ENCODE results near the gene PARP12.

The PARP12 gene

GRCh38 chr7:140058517-140058916 lies 4.2 kb downstream of the PARP12 start:
- Histone ChIP-seq H3K27me3 (ENCODE audit: control insufficient read depth, low read length) (peaks cover 13% of the 10 kb centered on the region), H4K20me1 (ENCODE audit: control insufficient read depth, insufficient read depth, low read depth, low read length) (no peaks in the 10 kb centered on the region), H3K4me3 (ENCODE audit: low read length) (no peak overlapping the region), H3K9me3 (ENCODE audit: control insufficient read depth, insufficient read depth, low read length) (no peaks in the 10 kb centered on the region), H3K4me2 (ENCODE audit: low read length) (no peak overlapping the region), H3K4me1 (ENCODE audit: control insufficient read depth, low read length) (peaks cover 19% of the 10 kb centered on the region), H3K9me2 (replicated peaks; ENCODE audit: control insufficient read depth, low read length) (no peaks in the 10 kb centered on the region), H3K79me2 (ENCODE audit: control insufficient read depth, low read length) (no peaks in the 10 kb centered on the region), H3F3A (ENCODE audit: control insufficient read depth, insufficient read depth) (no peaks in the 10 kb centered on the region), H3K36me3 (ENCODE audit: control insufficient read depth, low read length) (no peaks in the 10 kb centered on the region), H3K27ac (ENCODE audit: low read depth, low read length) (no peak overlapping the region)
- no peak for TF ChIP-seq EZH2phosphoT487 (IDR thresholded peaks at IDR 0.05; ENCODE audit: borderline replicate concordance, low read length)
- TF ChIP-seq, protein P1, sequence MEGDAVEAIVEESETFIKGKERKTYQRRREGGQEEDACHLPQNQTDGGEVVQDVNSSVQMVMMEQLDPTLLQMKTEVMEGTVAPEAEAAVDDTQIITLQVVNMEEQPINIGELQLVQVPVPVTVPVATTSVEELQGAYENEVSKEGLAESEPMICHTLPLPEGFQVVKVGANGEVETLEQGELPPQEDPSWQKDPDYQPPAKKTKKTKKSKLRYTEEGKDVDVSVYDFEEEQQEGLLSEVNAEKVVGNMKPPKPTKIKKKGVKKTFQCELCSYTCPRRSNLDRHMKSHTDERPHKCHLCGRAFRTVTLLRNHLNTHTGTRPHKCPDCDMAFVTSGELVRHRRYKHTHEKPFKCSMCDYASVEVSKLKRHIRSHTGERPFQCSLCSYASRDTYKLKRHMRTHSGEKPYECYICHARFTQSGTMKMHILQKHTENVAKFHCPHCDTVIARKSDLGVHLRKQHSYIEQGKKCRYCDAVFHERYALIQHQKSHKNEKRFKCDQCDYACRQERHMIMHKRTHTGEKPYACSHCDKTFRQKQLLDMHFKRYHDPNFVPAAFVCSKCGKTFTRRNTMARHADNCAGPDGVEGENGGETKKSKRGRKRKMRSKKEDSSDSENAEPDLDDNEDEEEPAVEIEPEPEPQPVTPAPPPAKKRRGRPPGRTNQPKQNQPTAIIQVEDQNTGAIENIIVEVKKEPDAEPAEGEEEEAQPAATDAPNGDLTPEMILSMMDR (IDR thresholded peaks at IDR 0.05; ENCODE audit: low read depth, low read length, poor library complexity, severe bottlenecking): no peak

DNA sequence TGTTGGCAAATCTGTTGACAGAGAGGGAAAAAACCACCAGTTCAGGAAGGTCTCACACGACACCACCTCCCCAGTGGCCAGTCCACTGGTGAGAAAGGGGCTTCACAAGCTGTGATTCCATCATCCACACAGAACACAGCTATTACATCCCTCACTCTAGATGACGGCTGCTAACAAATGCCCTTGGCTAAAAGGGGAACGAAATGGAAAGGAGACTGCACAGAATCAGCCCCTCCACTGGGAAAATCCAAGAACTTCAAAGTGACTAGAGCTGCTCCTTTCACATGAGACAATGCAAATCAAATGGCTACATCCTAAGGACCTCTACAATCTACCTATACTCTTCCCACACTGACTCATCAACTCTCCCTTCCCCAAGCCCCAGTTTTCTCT lies 5.6 kb downstream of the PARP12 start:
- H3K27me3 ChIP-seq (ENCODE audit: control insufficient read depth, low read length): peaks cover 8% of the 10 kb centered on the region
- no peaks in the 10 kb centered on the region for H3K9me3 ChIP-seq (ENCODE audit: control insufficient read depth, insufficient read depth, low read length)
- H3K4me1 ChIP-seq (ENCODE audit: control insufficient read depth, low read length): peaks cover 10% of the 10 kb centered on the region
- H3K4me3 ChIP-seq (ENCODE audit: low read length): no peak overlapping the region
- no peaks in the 10 kb centered on the region for H3K36me3 ChIP-seq (ENCODE audit: control insufficient read depth, low read length)
- H3K4me2 ChIP-seq (ENCODE audit: low read length): no peak overlapping the region
- TF ChIP-seq, protein P1 (IDR thresholded peaks at IDR 0.05; ENCODE audit: low read depth, low read length, poor library complexity, severe bottlenecking): no peak
- no peak for TF ChIP-seq EZH2phosphoT487 (IDR thresholded peaks at IDR 0.05; ENCODE audit: borderline replicate concordance, low read length)
- H3F3A ChIP-seq (ENCODE audit: control insufficient read depth, insufficient read depth): no peaks in the 10 kb centered on the region
- no peaks in the 10 kb centered on the region for H3K79me2 ChIP-seq (ENCODE audit: control insufficient read depth, low read length)
- H3K27ac ChIP-seq (ENCODE audit: low read depth, low read length): no peak overlapping the region
- H3K9me2 ChIP-seq (replicated peaks; ENCODE audit: control insufficient read depth, low read length): no peaks in the 10 kb centered on the region
- no peaks in the 10 kb centered on the region for H4K20me1 ChIP-seq (ENCODE audit: control insufficient read depth, insufficient read depth, low read depth, low read length)

GRCh38 chr7:140056431-140057142 lies 6.2 kb downstream of the PARP12 start:
- no peak for TF ChIP-seq EZH2phosphoT487 (IDR thresholded peaks at IDR 0.05; ENCODE audit: borderline replicate concordance, low read length)
- TF ChIP-seq, protein P1 (IDR thresholded peaks at IDR 0.05; ENCODE audit: low read depth, low read length, poor library complexity, severe bottlenecking): no peak
- Histone ChIP-seq H3K27ac (ENCODE audit: low read depth, low read length) (no peak overlapping the region), H3K79me2 (ENCODE audit: control insufficient read depth, low read length) (no peaks in the 10 kb centered on the region), H3K9me2 (replicated peaks; ENCODE audit: control insufficient read depth, low read length) (no peaks in the 10 kb centered on the region), H3K4me1 (ENCODE audit: control insufficient read depth, low read length) (peaks cover 7% of the 10 kb centered on the region), H3K4me3 (ENCODE audit: low read length) (no peak overlapping the region), H3K4me2 (ENCODE audit: low read length) (no peak overlapping the region), H3K36me3 (ENCODE audit: control insufficient read depth, low read length) (no peaks in the 10 kb centered on the region), H3F3A (ENCODE audit: control insufficient read depth, insufficient read depth) (no peaks in the 10 kb centered on the region), H3K9me3 (ENCODE audit: control insufficient read depth, insufficient read depth, low read length) (no peaks in the 10 kb centered on the region), H3K27me3 (ENCODE audit: control insufficient read depth, low read length) (peaks cover 3% of the 10 kb centered on the region; the same call in 1 of the 2 replicates), H4K20me1 (ENCODE audit: control insufficient read depth, insufficient read depth, low read depth, low read length) (no peaks in the 10 kb centered on the region)

Measured in DOHH2 (cell line).